Putamen (tissue), 1 donor: Measurements from ENCODE around the gene PRICKLE1.

ENCODE experiments used
- DNase-seq: peaks from one replicate; pipeline ENCODE4 v3.0.0-alpha.2; 2016; ENCODE audit warnings: low spot score

PRICKLE1 gene

DNA sequence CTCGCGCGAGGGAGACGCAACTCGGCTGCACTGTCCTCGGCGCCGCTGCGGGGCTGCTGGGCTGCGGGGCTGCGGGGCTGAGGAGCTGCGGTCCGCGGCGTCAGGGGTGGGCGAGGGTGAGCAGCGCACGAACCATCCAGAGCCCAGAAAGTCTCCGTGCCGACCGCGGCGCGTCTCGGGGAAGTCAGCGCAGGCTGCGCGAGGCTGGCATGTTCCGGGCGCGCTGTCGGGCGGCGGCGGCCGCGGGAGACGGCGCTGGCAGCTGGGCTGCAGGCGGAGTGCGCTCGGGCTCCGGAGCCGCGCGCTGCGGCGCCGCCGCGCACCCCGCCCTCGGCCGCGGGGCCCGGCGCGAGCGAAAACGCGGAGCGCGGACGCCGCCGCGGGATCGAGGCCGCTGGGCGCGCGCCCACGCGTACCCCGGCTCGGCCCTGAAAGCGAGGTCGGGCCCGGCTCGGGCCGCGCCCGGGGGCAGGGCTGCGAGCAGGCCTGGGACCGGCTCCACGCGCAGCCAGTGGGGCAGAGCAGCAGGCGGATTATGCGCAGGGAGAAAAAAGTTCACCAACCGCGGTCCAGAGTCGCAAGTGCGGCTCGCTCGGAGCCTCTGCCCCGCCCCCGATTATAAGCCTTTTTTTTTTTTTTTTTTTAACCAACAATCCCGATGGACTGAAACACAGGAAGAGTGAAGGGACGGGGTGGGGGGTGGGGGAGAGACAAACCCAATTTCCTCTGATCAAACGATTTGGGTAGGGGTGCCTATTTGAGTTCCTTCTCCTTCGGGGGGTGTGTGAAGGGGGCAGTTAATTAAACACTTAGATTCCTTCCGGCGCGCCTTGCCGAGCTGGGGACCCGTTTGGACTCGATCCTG, at the start of gene PRICKLE1:
Gene PRICKLE1 (minus strand): TSS at position 282 of the 865 bp plus-strand sequence. CDS start 117,230 bp downstream, outside the sequence.
- DNase-seq: no peak

DNA sequence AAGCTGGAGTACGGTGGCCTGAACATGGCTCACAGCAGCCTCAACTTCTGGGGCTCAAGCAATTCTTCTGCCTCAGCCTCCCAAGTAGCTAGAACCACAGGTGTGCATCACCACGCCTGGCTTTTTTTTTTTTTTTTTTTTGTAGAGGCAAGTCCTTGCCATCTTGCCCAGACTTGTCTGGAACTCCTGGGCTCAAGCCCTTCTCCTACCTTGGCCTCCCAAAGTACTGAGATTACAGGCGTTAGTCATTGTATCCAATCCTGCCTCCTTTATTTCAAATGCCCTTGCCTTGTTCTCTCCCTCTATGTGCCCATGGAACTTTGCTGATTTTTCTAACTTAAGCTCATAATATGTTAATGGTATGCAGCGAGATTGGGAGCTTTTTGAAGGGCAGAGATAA, 49.2 kb upstream of the PRICKLE1 start:
- no peak for DNase-seq

DNA sequence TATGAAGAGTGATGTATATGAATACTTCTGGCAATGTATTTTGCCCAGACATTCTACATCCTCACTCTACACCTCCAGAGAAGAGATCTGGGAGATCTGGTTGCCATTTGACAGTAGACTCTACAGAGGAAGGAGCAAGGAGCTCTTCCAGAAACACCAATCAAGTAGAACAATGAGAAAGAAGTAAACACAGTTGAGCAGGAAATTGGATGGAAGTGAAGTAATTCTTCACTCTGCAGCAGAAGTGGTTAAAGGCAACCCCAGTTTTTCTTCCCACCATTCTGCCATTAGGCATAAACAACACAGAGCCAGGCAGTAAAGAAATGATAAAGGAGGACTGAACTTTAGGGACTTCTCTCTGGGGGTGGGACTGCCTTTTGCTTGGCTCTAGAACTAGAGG, 48.5 kb upstream of the PRICKLE1 start:
- no peak for DNase-seq

DNA sequence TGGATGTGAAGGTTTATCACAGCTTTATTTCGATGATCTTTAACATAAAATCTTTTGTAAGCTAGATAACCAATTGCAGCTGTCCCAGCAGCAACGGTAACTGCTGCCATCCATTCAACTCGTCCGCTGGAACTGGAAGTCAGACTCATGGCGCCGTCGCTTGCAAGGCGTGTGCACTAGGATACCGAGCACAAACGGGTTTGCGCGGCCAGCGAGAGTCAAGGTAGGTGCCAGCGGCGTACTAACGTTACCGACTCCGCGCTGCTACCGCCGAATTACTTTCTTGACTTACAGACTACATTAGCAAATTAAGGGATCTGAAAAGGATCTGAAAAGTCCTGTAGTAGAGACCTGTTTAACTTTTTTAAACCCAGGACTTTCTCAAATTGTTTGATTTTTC, 47.4 kb upstream of the PRICKLE1 start:
- no peak for DNase-seq

GRCh38 chr12:42633594-42633993, 44.0 kb upstream of the PRICKLE1 start:
- no peak for DNase-seq

DNA sequence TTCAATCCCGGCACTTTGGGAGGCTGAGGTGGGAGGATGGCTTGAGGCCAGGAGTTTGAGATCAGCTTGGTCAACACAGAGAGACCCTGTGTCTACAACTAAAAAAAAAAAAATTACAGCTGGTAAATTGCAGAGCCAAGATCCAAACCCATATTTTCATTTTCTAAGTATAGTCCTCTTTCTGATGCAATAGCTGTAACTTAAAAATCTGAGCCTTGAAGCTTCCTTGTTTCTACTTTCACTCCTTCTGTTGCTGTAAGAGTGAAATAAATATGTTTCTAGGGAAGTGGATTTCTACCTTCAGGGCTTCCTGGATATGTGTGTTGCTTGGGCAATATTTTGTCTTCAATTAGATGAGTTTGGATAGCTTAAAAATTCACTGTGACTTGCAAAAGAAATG, 42.0 kb upstream of the PRICKLE1 start:
- no peak for DNase-seq

DNA sequence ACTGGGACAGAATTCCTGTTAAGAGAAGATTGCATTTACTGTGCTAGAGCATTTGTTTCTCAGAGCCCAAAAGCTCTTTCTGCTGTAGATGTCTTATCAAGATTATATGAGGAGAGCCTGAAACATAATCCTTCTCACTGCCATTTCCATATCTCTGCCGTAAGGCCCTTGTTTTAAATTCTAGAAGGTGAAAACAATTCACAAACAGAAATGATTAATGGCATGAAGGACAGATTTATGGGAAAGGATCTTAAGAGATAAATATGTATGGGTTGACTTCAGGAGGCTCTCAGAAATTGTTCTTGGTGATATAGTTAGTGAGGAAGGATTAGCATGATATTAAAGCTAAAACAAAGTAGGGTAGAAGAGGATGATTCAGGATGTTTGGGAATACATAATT, 40.8 kb upstream of the PRICKLE1 start:
- DNase-seq: no peak

- DNase-seq: no peak
Measured at GRCh38 chr12:42627151-42627550, 37.6 kb upstream of the PRICKLE1 start.

DNA sequence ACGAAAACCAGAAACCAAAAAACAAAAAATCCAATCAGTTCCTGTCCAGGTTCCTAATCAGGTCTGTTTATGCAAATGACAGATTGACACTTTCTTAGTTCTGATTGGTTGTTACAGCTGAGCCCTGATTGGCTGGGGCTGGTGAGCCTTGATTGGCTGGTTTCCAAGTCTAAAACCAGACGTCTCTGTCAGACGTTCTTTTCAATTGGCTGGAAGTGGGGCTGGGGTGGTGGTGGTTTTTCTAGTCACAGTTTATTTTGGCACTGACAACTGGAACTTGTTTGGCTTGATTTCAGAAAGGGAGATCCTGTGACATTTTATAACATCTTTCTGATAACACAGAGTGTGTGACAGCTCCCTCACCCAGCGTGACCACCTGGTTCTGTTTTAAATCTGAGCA, 36.1 kb upstream of the PRICKLE1 start:
- no peak for DNase-seq

GRCh38 chr12:42617622-42618021, 28.1 kb upstream of the PRICKLE1 start:
- DNase-seq: no peak

- DNase-seq: no peak
Measured at GRCh38 chr12:42615006-42615405, 25.5 kb upstream of the PRICKLE1 start.

DNA sequence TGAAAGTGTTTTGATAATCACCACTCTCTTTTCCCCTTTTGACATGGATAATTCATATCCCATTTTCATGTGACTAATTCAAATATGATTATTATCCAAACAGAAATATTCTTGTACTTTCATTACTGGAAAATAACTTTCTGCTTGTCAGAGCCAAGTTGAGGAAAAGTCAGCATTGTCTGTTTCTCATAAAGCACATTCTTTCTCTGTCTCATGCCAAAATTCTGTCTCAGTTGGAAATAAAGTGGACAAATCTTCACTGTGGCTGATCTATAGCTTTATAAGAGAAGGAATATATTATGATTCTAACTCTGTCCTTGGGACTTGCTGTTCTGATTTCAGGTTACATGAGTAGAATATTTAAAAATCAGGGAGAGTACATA, 22.7 kb upstream of the PRICKLE1 start:
- DNase-seq: no peak

GRCh38 chr12:42611571-42612230, 22.2 kb upstream of the PRICKLE1 start:
- no peak for DNase-seq

- DNase-seq: no peak
Measured at GRCh38 chr12:42609605-42610004, 20.1 kb upstream of the PRICKLE1 start.

GRCh38 chr12:42608196-42608825, 18.8 kb upstream of the PRICKLE1 start:
- DNase-seq: no peak

- DNase-seq: no peak
Measured at GRCh38 chr12:42607584-42608058, 18.1 kb upstream of the PRICKLE1 start.

GRCh38 chr12:42606471-42606870, 16.9 kb upstream of the PRICKLE1 start:
- no peak for DNase-seq

DNA sequence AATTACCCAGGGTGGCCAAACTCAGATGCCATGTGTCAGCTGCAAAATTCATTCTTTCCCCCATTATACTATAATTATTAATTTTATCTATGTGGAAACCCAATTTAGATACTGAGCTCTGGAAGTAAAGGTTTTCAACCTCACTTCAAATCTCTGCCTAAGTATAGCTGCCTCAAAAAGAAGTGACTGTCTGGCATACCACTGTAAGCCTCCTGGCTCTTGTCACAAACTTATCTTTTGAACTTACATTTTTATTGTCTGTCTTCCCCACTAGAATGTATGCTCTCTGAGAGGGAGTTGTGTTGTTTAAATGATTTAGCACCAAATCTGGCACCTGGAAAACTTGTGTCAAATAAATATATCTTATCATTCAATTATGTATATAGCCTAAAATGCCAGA, 16.1 kb upstream of the PRICKLE1 start:
- no peak for DNase-seq

GRCh38 chr12:42603246-42603990, 13.9 kb upstream of the PRICKLE1 start:
- DNase-seq: no peak

DNA sequence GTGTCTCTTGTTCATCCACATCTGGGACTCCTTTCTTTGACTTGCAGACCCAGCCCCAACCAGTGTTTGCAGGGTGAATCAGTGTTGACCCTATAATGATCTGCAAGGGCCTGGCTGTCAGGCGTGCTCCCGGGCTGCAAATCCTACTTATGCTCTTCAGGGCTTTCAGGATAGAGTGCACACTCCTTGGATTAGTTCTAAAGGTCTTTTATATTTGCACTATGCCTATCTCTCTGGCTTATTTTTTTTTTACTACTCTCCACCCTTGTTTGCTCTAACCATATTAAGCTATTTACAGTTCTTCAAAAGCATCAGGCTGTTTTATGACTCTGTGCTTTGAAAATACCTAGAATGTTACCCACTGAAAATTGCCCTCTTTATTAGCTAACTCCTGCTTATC, 4.3 kb upstream of the PRICKLE1 start:
- DNase-seq: no peak

- DNase-seq: no peak
Measured at GRCh38 chr12:42590330-42590934, 886 bp upstream of the PRICKLE1 start.
